A549 (cell line): Measurements from ENCODE around the gene ZSWIM7.

Experiments used
- CHD4 ChIP-seq: fragments of 200-600 bp; sonication (generic); IDR thresholded peaks from 2 replicates; pipeline ENCODE4 v1.6.1; 2016; ENCODE audit warnings: antibody characterized with exemption, mild to moderate bottlenecking, borderline replicate concordance
- EP300 ChIP-seq, 2 experiments: fragments of >200 bp; sonication (Bioruptor Twin); formaldehyde crosslinking; IDR thresholded peaks; 2 replicates in 1 of 2; 3 replicates in 1 of 2; pipeline ENCODE4 v1.6.1; 2016 to 2017
- MAZ ChIP-seq: fragments of 150-350 bp; IDR thresholded peaks from 2 replicates; pipeline ENCODE4 v1.6.1; 2014; ENCODE audit warnings: antibody characterized with exemption, low read depth, low read length, borderline replicate concordance
- MYC ChIP-seq: IDR thresholded peaks from 2 replicates; pipeline ENCODE4 v1.6.1; 2012; ENCODE audit warnings: mild to moderate bottlenecking, inconsistent platforms, low read length, improper control_type of control experiment, borderline replicate concordance
- NFE2L2 ChIP-seq: fragments of 150-350 bp; conservative IDR thresholded peaks from 2 replicates; pipeline ENCODE4 v1.6.1; 2014; ENCODE audit warnings: low read length
- NR3C1 ChIP-seq: fragments of >200 bp; sonication (Bioruptor Twin); formaldehyde crosslinking; IDR thresholded peaks from 3 replicates; pipeline ENCODE4 v1.6.1; 2017
- POLR2A ChIP-seq: IDR thresholded peaks from 2 replicates; pipeline ENCODE4 v1.6.1; 2012; ENCODE audit warnings: mild to moderate bottlenecking, low read length
- RAD21 ChIP-seq, 2 experiments: fragments of >200 bp in 1 of 2; sonication (Bioruptor Twin) in 1 of 2; formaldehyde crosslinking in 1 of 2; IDR thresholded peaks in 1 of 2; conservative IDR thresholded peaks in 1 of 2; 2 replicates in 1 of 2; 3 replicates in 1 of 2; pipeline ENCODE4 v1.6.1; 2012 to 2018; ENCODE audit warnings: inconsistent platforms in 1 of 2
- TF ChIP-seq, protein P1 (sequence below): fragments of >200 bp; sonication (Bioruptor Twin); formaldehyde crosslinking; IDR thresholded peaks from 3 replicates; pipeline ENCODE4 v1.5.1; 2016
- TF ChIP-seq, protein P2 (sequence below): fragments of 250-450 bp; sonication (Bioruptor Pico); IDR thresholded peaks from 2 replicates; pipeline ENCODE4 v1.5.0; 2021; ENCODE audit warnings: mild to moderate bottlenecking, moderate library complexity, borderline replicate concordance

DNA sequence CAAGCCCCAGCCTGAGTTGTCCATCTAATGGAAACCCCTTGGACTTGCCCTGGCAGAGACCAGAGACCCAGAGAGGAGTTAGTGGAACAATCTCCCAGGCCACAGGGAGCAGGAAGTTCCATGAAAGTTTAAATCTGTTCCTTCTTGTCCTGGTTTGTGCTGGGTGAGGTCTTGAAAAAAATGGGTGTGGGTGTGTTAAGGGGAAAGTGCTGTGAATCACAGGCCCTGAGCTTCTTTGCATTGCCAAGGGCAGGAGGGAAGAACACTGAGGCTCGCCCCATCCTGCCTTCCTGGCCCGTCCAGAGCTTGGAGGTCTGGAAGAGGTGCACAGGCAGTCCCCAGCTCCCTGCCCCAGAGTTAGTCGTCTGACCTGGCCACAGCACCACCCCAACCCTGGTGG, 52.2 kb downstream of the ZSWIM7 start:
- TF ChIP-seq MYC (no peak), MAZ (no peak), RAD21 (conservative IDR thresholded peaks at IDR 0.05 in 1 of 2, IDR thresholded peaks at IDR 0.05 in 1 of 2) (no peak), EP300 (IDR thresholded peaks at IDR 0.05) (no peak), NFE2L2 (no peak), CHD4 (no peak), POLR2A (no peak), NR3C1 (no peak)
- TF ChIP-seq, protein P1, sequence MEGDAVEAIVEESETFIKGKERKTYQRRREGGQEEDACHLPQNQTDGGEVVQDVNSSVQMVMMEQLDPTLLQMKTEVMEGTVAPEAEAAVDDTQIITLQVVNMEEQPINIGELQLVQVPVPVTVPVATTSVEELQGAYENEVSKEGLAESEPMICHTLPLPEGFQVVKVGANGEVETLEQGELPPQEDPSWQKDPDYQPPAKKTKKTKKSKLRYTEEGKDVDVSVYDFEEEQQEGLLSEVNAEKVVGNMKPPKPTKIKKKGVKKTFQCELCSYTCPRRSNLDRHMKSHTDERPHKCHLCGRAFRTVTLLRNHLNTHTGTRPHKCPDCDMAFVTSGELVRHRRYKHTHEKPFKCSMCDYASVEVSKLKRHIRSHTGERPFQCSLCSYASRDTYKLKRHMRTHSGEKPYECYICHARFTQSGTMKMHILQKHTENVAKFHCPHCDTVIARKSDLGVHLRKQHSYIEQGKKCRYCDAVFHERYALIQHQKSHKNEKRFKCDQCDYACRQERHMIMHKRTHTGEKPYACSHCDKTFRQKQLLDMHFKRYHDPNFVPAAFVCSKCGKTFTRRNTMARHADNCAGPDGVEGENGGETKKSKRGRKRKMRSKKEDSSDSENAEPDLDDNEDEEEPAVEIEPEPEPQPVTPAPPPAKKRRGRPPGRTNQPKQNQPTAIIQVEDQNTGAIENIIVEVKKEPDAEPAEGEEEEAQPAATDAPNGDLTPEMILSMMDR = no peak
- TF ChIP-seq, protein P2, sequence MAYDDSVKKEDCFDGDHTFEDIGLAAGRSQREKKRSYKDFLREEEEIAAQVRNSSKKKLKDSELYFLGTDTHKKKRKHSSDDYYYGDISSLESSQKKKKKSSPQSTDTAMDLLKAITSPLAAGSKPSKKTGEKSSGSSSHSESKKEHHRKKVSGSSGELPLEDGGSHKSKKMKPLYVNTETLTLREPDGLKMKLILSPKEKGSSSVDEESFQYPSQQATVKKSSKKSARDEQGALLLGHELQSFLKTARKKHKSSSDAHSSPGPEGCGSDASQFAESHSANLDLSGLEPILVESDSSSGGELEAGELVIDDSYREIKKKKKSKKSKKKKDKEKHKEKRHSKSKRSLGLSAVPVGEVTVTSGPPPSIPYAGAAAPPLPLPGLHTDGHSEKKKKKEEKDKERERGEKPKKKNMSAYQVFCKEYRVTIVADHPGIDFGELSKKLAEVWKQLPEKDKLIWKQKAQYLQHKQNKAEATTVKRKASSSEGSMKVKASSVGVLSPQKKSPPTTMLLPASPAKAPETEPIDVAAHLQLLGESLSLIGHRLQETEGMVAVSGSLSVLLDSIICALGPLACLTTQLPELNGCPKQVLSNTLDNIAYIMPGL (CRISPR knock-in tag) = no peak
